ENCODE measurements around the gene ZNF232.
"Not testable (repeated sequence)": the region's sequence is repeated elsewhere in the genome, so short reads cannot be mapped to it uniquely, and the experiment has no call there.

Gene ZNF232

DNA sequence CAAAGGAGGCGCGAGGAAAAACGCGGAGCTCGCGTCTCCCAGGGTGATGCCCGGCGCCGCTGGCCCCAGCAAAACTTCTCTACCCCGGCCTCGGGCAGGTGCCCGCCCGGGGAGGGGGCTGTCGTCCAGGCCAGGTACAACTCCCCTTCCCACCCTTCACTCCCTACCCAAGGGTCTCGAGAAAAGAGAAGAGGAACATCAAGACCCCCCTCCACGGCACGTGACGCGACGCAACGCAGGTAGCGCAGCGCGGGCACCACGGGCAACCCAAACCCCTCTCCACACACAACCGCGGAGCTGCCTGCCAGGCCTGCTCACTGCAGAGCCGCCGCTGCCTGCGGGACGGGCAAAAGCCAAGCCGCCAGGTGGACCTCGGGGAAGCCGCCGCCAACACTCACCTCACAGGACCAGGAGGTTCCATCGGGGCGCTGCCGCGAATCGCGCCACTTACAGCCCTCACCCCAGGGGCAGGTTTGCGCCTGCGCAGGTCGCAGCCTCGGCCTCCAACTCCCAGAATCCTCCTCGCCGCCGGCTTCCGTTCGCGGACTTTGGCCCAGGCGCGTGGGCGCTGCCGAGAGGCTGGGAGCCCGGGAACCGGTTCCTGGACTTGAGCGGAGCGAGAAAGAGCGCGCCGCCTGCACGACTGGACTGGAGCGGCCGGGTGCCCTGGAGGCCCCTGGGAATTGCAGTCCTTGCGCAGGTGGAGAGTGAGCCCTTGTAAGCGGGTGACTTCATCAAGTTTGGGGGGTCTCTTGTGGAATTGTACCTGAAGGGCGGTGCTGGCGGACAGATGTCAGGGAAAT is at the start of gene ZNF232:
TSS of gene ZNF232 (minus strand) at position 477 of the 803 bp plus-strand sequence. CDS start at position 421, 56 bp downstream.
- DNase-seq, result peak; percentile 94

- DNase-seq, result not testable (repeated sequence)
These were observed 49.0 kb upstream of the ZNF232 start for GRCh38 chr17:5160702-5161101.

DNA sequence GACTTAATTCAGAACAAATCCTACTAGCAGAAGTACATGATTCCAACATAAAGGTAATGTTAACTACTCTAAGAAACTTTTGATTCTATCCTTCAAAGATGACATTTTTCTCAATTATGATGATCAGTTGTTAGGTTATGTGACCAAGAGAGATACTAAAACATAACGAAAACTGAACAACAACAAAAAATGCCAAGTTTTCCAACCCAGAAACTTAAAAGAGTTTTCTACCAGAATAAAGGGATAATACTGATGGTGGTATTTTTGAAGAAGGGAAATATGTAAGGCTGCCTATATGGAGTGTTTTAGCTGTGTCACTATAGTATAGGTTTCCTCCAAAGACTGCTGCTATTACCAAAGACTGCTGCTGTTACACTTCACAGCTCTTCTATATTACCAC is 34.4 kb upstream of the ZNF232 start:
- DNase-seq, result not testable (repeated sequence)

GRCh38 chr17:5142877-5143276 is 31.2 kb upstream of the ZNF232 start:
- not testable (repeated sequence) for DNase-seq

DNA sequence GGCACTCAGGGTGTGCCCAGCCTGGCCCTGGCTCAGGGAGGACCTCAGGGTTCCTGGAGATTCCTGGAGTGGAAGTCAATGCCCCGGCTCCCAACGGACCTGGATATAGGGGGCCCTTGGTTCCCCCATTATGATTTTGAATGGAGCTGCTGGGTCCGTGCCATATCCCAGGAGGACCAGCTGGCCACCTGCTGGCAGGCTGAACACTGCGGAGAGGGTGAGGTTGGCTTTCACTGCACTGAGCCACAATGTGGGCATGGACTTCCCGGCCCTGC is 27.7 kb upstream of the ZNF232 start:
- no peak for DNase-seq

- DNase-seq, result no peak
These were observed 27.2 kb upstream of the ZNF232 start for GRCh38 chr17:5138616-5139457.

GRCh38 chr17:5138198-5138544 is 26.5 kb upstream of the ZNF232 start:
- DNase-seq, result not testable (repeated sequence)

GRCh38 chr17:5137511-5138197 is 26.0 kb upstream of the ZNF232 start:
- not testable (repeated sequence) for DNase-seq

DNA sequence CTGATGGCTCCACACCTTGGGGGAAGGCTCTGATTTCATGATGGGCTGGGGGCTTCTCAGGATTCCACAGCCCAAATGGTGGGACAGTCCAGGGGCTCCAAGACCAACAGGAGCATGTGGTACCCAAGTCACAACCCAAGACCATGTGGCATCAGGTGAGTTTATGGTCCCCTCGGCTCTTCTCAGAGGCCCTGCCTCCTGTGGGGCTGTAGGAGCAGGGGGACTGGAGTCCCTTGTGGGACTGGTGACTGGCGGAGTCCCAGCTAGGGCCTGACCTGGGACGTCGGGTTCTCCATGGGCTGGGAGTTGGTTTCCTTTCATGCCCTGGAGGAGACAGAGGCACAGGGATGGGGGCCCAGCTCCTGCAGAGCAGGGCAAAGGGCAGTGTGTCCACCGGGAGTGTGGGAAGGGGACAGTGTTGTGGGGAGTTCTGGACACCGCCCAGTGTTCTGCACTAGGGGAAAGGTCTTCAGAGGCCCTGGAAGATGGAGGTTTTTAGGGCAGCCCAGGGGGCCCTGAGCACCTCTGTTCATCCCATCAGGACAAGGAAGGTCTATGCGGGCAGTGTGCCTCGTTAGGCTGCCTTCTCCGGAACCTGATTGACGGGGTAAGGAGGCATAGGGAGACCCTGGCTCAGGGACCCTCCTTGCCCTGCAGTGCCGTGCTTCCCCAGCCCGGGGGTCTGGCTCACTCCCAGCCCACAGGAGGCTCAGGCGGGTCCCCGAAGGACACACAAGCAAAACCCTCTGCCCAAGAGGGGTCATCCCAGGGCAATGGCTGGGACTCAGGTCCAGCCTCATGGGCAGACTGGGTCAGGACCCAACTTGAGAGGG is 25.1 kb upstream of the ZNF232 start:
- not testable (repeated sequence) for DNase-seq

DNA sequence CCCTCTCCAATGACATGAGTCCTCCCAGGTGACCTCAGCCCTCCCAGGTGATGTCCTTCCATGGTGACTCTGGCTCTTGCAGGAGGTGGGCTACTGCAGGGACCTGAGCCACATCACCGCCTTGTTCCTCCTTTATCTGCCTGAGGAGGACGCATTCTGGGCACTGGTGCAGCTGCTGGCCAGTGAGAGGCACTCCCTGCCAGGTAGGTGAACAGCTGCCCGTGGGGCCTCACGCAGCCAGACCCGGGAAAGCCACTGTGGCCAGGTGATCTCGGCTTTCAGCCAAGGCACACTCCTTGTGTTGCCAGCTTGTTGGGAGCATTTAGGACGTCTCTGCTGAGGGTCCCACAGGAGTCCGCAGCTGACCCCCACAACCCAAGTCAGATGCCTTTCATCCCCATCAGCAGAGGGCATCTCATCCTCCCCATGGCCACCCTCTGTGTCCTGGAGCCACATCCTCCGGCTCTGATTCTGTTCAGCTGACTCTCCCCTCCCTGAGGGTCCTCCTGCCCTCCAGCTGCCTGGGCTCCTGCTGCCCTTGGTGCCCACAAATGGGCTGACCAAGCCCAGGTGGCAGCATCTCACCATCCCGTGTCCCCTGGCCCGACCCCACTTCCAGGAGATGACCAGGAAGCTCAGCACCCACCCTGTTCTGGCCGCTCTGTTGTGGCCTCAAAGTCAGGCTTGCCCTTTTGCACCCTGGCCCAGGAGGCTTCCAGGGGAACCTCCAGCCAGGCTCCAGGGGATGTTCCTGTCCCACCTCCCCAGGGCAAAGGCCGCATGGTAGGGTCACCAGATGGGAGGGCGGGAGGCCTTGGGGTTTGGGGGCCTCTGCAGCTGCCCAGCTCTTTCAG is 24.3 kb upstream of the ZNF232 start:
- no peak for DNase-seq

- DNase-seq, result not testable (repeated sequence)
These were observed 23.5 kb upstream of the ZNF232 start for GRCh38 chr17:5135131-5135712.

- DNase-seq, result not testable (repeated sequence)
These were observed 22.9 kb upstream of the ZNF232 start for GRCh38 chr17:5134571-5134970.

GRCh38 chr17:5133961-5134360 is 22.3 kb upstream of the ZNF232 start:
- DNase-seq, result not testable (repeated sequence)

DNA sequence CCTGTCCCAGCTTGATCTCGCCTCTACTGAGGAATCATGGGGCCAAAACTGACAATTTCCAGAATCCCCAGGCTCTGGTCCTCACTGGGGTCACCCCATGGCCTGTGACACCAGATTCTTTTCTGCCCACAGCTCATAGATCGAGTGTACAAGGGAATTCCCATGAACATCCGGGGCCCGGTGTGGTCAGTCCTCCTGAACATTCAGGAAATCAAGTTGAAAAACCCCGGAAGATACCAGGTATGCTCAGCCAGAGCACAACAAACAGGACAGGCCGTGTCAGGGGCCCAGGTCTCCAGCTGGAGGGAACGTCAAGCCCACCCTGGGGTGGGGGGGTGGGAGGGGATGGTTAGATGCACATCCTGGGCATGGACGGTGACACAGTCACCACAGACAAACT is 21.6 kb upstream of the ZNF232 start:
- no peak for DNase-seq

- DNase-seq, result not testable (repeated sequence)
These were observed 21.0 kb upstream of the ZNF232 start for GRCh38 chr17:5132503-5133225.

GRCh38 chr17:5131799-5132502 is 20.3 kb upstream of the ZNF232 start:
- not testable (repeated sequence) for DNase-seq

- no peak for DNase-seq
These were observed 19.6 kb upstream of the ZNF232 start for GRCh38 chr17:5131146-5131715.

- DNase-seq, result not testable (repeated sequence)
These were observed 19.0 kb upstream of the ZNF232 start for GRCh38 chr17:5130687-5131086.

DNA sequence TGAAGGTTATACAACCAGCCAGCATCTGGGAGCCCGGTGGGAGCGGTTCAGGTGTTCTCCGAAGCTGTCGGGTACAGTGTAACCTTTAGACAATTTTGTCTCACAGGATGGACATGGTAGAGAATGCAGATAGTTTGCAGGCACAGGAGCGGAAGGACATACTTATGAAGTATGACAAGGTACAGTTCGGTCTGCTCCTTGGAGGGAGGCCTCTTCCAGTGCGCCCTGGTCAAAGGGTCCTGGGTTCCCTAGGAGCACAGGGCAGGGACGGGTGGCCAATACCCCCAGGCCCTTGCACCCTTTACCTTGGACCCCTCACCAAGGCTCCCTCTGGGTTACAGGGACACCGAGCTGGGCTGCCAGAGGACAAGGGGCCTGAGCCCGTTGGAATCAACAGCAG is 18.6 kb upstream of the ZNF232 start:
- not testable (repeated sequence) for DNase-seq
